Measurements from ENCODE around the gene TRPM3. TPM values are rescaled to one million over a fixed set of nuclear protein-coding genes. Genes with fewer than 3 reads are reported as not detected.

Gene TRPM3
- total and polyA plus RNA-seq, 2 of the 8 experiments (the other 6 are each of a cell fraction or from before 2014, with no cell fraction given): 2.4 to 10.9 TPM

DNA sequence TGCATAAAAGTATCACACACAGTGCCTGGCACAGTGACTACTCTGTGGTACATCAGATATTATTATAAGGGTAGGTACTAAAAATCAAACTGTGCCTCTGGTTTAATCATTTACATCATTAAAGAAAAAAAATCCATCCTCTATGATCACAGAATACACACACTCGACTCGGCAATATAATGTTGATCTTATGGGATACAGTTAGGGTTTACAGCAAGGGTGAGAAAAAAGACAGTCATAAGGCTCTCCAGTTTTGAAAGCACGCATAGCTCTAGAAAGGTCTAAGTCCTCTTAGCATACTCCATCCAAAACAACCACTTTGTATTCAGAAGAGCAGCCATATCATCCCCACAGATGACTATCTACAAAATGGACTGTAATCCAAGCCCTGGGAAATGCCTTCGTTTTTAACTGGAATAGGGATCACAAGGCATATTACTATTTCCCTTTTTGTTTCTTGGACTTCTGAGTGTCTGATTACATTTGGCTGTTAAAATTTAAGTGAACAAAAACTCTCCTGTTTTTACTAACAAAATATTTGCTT lies 26.6 kb downstream of the TRPM3 start:
- Histone ChIP-seq H2AFZ (ENCODE audit: low read length) (no peak overlapping the region), H3K56ac (replicated peaks; ENCODE audit: insufficient read length, low read depth, low read length) (no peak overlapping the region), H3K27me3 (replicated peaks in 1 of 4; ENCODE audit: control insufficient read depth in 3 of 4, extremely low read depth in 1 of 4, insufficient read depth in 3 of 4, low read length in 3 of 4) (no peaks in the 10 kb centered on the region), H2AK5ac (ENCODE audit: low read depth, low read length) (no peak overlapping the region), H2BK15ac (ENCODE audit: low read length) (no peak overlapping the region), H3K23ac (ENCODE audit: insufficient read length) (no peak overlapping the region), H2BK20ac (ENCODE audit: low read length) (no peak overlapping the region), H4K5ac (ENCODE audit: insufficient read length, low read depth, low read length) (no peak overlapping the region), H3K4ac (replicated peaks; ENCODE audit: insufficient read length, low read depth, low read length) (no peak overlapping the region), H2BK12ac (ENCODE audit: low read depth, low read length) (no peak overlapping the region), H3K14ac (ENCODE audit: insufficient read length) (no peak overlapping the region), H3K4me1 (replicated peaks in 1 of 4; ENCODE audit: control insufficient read depth in 3 of 4, insufficient read depth in 4 of 4, low read length in 3 of 4) (no peaks in the 10 kb centered on the region; a peak in 1 of 7 replicates), H3K18ac (ENCODE audit: extremely low read depth, low read length) (no peak overlapping the region), H3K79me2 (ENCODE audit: control insufficient read depth in 1 of 2, insufficient read depth in 2 of 2, low read length in 2 of 2) (peaks cover 0 to 7% of the 10 kb centered on the region in 2 experiments; a peak in 2 of 4 replicates), H4K91ac (replicated peaks; ENCODE audit: insufficient read length, low read length) (no peak overlapping the region), H3K9me3 (ENCODE audit: insufficient read depth in 2 of 2, low read depth in 1 of 2, low read length in 1 of 2) (no peaks in the 10 kb centered on the region), H3K23me2 (ENCODE audit: low read depth, low read length) (no peaks in the 10 kb centered on the region), H3K4me3 (ENCODE audit: extremely low read depth in 1 of 4, insufficient read depth in 2 of 4, low read depth in 3 of 4, low read length in 4 of 4) (no peak overlapping the region), H3K79me1 (ENCODE audit: low read depth, low read length) (0 out of 2 replicates have a peak, but pooled peaks cover 2% of the 10 kb centered on the region), H3K27ac (ENCODE audit: low read depth, low read length) (no peak overlapping the region), H2BK120ac (replicated peaks; ENCODE audit: low read depth, low read length) (no peak overlapping the region), H3K4me2 (ENCODE audit: insufficient read depth in 1 of 2, low read depth in 2 of 2, low read length in 2 of 2) (no peak overlapping the region), H4K20me1 (replicated peaks in 1 of 2; ENCODE audit: control insufficient read depth in 1 of 2, insufficient read depth in 2 of 2, low read length in 2 of 2) (no peaks in the 10 kb centered on the region), H2BK5ac (ENCODE audit: low read depth, low read length) (no peak overlapping the region), H4K8ac (ENCODE audit: extremely low read depth, insufficient read depth, low read length) (no peak overlapping the region), H3K9ac (replicated peaks in 1 of 4; ENCODE audit: extremely low read depth in 1 of 4, low read depth in 3 of 4, low read length in 3 of 4) (no peak overlapping the region), H3K36me3 (ENCODE audit: control insufficient read depth in 2 of 4, insufficient read depth in 4 of 4, low read length in 3 of 4) (no peaks in the 10 kb centered on the region)
- DNase-seq (ENCODE audit: low read depth in 1 of 2, low spot score in 2 of 2) (no peak), FAIRE-seq (no peak)
- TF ChIP-seq POLR2AphosphoS5 (IDR thresholded peaks at IDR 0.05; ENCODE audit: low read depth, low read length): no peak
- no peak for TF ChIP-seq POU5F1 (IDR thresholded peaks at IDR 0.05; ENCODE audit: low read depth, low read length)
- no peak for TF ChIP-seq MAFK (IDR thresholded peaks at IDR 0.05; ENCODE audit: low read depth, low read length)
- TF ChIP-seq EGR1 (IDR thresholded peaks at IDR 0.05; ENCODE audit: borderline replicate concordance, low read depth, low read length): no peak
- TF ChIP-seq CREB1 (IDR thresholded peaks at IDR 0.05): no peak
- TF ChIP-seq, protein P1, sequence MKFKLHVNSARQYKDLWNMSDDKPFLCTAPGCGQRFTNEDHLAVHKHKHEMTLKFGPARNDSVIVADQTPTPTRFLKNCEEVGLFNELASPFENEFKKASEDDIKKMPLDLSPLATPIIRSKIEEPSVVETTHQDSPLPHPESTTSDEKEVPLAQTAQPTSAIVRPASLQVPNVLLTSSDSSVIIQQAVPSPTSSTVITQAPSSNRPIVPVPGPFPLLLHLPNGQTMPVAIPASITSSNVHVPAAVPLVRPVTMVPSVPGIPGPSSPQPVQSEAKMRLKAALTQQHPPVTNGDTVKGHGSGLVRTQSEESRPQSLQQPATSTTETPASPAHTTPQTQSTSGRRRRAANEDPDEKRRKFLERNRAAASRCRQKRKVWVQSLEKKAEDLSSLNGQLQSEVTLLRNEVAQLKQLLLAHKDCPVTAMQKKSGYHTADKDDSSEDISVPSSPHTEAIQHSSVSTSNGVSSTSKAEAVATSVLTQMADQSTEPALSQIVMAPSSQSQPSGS (IDR thresholded peaks at IDR 0.05; ENCODE audit: low read length): no peak
- ChIA-PET CTCF (ENCODE audit: partially characterized antibody) (no interaction called here), POLR2A (ENCODE audit: partially characterized antibody) (no interaction called here)
- 89% methylated on average over 4 of the region's 4 CpGs; no CpG with 5 or more reads in 1 of the 2 experiments for WGBS, 2 experiments (ENCODE audit: extremely low coverage in 1 of 2, insufficient coverage in 1 of 2, insufficient read length in 1 of 2, insufficient replicate concordance in 2 of 2, low coverage in 1 of 2, low lambda C conversion rate in 2 of 2, missing lambda C conversion rate in 1 of 2)

All from H1 (cell line).